Measurements from ENCODE around the gene OR4F6. TPM values are rescaled to one million over a fixed set of nuclear protein-coding genes. Genes with fewer than 3 reads are reported as not detected.

Gene OR4F6
- total RNA-seq, 2 donors from 2014 or later: not detected

DNA sequence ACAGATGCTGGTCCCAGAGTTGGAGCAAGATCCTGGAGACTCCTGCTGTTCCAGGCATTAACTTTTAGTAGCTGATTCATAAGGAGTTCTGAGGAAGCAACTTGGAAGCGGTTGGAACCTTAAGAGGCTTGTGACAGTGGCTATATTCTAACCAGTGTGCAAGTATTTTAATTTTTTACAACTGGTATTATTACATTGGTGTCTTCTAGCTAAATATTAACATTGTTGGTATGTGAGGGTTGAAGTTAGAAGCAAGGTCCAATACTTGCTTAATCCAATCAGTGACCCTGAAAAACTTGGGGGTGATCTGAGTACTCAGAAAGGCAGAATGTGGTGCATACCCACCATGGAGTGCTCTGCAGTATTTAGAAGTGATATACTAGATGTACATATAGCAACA, 7.1 kb downstream of the OR4F6 start:
- no peaks in the 10 kb centered on the region for H3K27me3 ChIP-seq (replicated peaks; ENCODE audit: insufficient read depth)
- H3K4me3 ChIP-seq: no peak overlapping the region
- H3K9me3 ChIP-seq: no peaks in the 10 kb centered on the region
- TF ChIP-seq, protein P1, sequence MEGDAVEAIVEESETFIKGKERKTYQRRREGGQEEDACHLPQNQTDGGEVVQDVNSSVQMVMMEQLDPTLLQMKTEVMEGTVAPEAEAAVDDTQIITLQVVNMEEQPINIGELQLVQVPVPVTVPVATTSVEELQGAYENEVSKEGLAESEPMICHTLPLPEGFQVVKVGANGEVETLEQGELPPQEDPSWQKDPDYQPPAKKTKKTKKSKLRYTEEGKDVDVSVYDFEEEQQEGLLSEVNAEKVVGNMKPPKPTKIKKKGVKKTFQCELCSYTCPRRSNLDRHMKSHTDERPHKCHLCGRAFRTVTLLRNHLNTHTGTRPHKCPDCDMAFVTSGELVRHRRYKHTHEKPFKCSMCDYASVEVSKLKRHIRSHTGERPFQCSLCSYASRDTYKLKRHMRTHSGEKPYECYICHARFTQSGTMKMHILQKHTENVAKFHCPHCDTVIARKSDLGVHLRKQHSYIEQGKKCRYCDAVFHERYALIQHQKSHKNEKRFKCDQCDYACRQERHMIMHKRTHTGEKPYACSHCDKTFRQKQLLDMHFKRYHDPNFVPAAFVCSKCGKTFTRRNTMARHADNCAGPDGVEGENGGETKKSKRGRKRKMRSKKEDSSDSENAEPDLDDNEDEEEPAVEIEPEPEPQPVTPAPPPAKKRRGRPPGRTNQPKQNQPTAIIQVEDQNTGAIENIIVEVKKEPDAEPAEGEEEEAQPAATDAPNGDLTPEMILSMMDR (IDR thresholded peaks at IDR 0.05): no peak
- H3K4me1 ChIP-seq (ENCODE audit: control insufficient read depth in 1 of 2, low read depth in 2 of 2): no peaks in the 10 kb centered on the region
- no peaks in the 10 kb centered on the region for H3K36me3 ChIP-seq
- no peak overlapping the region for H3K27ac ChIP-seq
- no peak for DNase-seq (ENCODE audit: low spot score)
- ATAC-seq (ENCODE audit: insufficient number of reproducible peaks, low FRiP score, low read depth): no peak

DNA sequence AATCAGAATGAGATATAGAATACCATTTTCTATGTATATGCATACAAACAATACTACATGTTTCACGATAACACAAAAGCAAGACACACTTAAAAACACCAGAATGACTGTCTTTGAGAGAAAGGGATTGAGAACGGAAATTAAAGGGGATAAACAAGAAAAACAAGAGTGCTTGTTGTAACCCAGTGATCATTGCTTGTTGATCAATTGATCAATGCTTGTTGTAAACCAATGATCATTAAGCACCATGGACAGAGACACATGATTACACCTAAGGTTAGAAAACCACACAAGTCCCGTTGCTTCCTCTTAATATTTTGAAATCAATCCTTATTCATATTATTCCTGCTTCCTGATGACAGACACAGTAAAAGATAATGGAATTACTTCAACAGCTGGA, 7.6 kb downstream of the OR4F6 start:
- Histone ChIP-seq H3K4me3 (no peak overlapping the region), H3K9me3 (no peaks in the 10 kb centered on the region), H3K4me1 (ENCODE audit: control insufficient read depth in 1 of 2, low read depth in 2 of 2) (no peaks in the 10 kb centered on the region), H3K36me3 (no peaks in the 10 kb centered on the region), H3K27me3 (replicated peaks; ENCODE audit: insufficient read depth) (no peaks in the 10 kb centered on the region), H3K27ac (no peak overlapping the region)
- TF ChIP-seq, protein P1 (IDR thresholded peaks at IDR 0.05): no peak
- DNase-seq (ENCODE audit: low spot score): no peak
- ATAC-seq (ENCODE audit: insufficient number of reproducible peaks, low FRiP score, low read depth): no peak

GRCh38 chr15:101811902-101812301, 8.6 kb downstream of the OR4F6 start, which contains the start of gene OR4F15:
Gene OR4F15, plus strand, starts transcription at chr15:101812202. Its CDS starts 5,985 bp downstream, at chr15:101818187.
- no peak within 1 kb of the TSS for H3K27ac ChIP-seq
- H3K36me3 ChIP-seq: no peaks in the 10 kb centered on the region
- no peaks in the 10 kb centered on the region for H3K4me1 ChIP-seq (ENCODE audit: control insufficient read depth in 1 of 2, low read depth in 2 of 2)
- no peak for ATAC-seq (ENCODE audit: insufficient number of reproducible peaks, low FRiP score, low read depth)
- TF ChIP-seq, protein P1 (IDR thresholded peaks at IDR 0.05): no peak
- no peak within 1 kb of the TSS for H3K4me3 ChIP-seq
- no peak for DNase-seq (ENCODE audit: low spot score)
- no peaks in the 10 kb centered on the region for H3K9me3 ChIP-seq
- H3K27me3 ChIP-seq (replicated peaks; ENCODE audit: insufficient read depth): no peaks in the 10 kb centered on the region

- TF ChIP-seq, protein P1 (IDR thresholded peaks at IDR 0.05): no peak
- no peaks in the 10 kb centered on the region for H3K4me1 ChIP-seq (ENCODE audit: control insufficient read depth in 1 of 2, low read depth in 2 of 2)
- H3K36me3 ChIP-seq: no peaks in the 10 kb centered on the region
- ATAC-seq (ENCODE audit: insufficient number of reproducible peaks, low FRiP score, low read depth): no peak
- DNase-seq (ENCODE audit: low spot score): no peak
- no peaks in the 10 kb centered on the region for H3K9me3 ChIP-seq
- no peak overlapping the region for H3K27ac ChIP-seq
- H3K27me3 ChIP-seq (replicated peaks; ENCODE audit: insufficient read depth): no peaks in the 10 kb centered on the region
- no peak overlapping the region for H3K4me3 ChIP-seq
Observed at GRCh38 chr15:101813803-101814534, 10.7 kb downstream of the OR4F6 start.

DNA sequence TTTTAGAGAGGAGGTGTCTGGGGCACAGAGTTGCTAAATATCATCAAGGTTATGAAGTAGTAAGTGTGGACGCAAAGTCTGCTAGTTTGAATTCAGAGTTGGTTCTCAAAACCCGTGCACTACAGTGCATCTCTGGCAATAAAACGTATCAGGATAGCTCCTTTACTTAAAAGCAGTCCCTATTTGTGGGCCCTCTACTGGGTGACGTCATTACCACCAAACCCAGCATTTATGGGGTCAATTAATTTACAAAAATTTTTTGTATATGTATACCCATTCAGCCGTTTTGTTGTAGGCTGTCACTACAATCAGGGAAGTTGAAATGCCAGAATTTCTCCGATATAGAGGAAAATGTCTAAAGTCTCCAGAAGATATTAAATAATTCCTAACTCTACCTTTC, 17.5 kb downstream of the OR4F6 start:
- H3K27me3 ChIP-seq (replicated peaks; ENCODE audit: insufficient read depth): no peaks in the 10 kb centered on the region
- no peaks in the 10 kb centered on the region for H3K4me1 ChIP-seq (ENCODE audit: control insufficient read depth in 1 of 2, low read depth in 2 of 2)
- ATAC-seq (ENCODE audit: insufficient number of reproducible peaks, low FRiP score, low read depth): no peak
- H3K36me3 ChIP-seq: no peaks in the 10 kb centered on the region
- no peak overlapping the region for H3K4me3 ChIP-seq
- no peak overlapping the region for H3K27ac ChIP-seq
- TF ChIP-seq, protein P1 (IDR thresholded peaks at IDR 0.05): no peak
- DNase-seq (ENCODE audit: low spot score): no peak
- H3K9me3 ChIP-seq: no peaks in the 10 kb centered on the region

All from thoracic aorta (tissue), 2 donors.